K562 (cell line): Measurements from ENCODE around the gene CFAP20DC. TPM values are rescaled to one million over a fixed set of nuclear protein-coding genes. Genes with fewer than 3 reads are reported as not detected.

Source experiments
- BRCA1 ChIP-seq, 2 experiments: fragments of 450-650 bp in 1 of 2; sonication (generic) in 1 of 2; formaldehyde crosslinking in 1 of 2; IDR thresholded peaks; 2 replicates each; pipeline versions ENCODE4 v1.5.0 to v1.6.1; 2017 to 2020; ENCODE audit warnings: mild to moderate bottlenecking in 1 of 2, missing genetic modification reagents in 1 of 2
- CTBP1 ChIP-seq: fragments of 450-650 bp; IDR thresholded peaks from 2 replicates; pipeline ENCODE4 v1.6.1; 2016; ENCODE audit warnings: borderline replicate concordance
- GABPB1 ChIP-seq: sonication (generic); formaldehyde crosslinking; IDR thresholded peaks from 2 replicates; pipeline ENCODE4 v1.8.0; 2022; ENCODE audit warnings: mild to moderate bottlenecking, missing genetic modification reagents
- PHB ChIP-seq: fragments of 250-450 bp; sonication (Bioruptor Pico); IDR thresholded peaks from 2 replicates; pipeline ENCODE4 v1.5.0; 2021
- PYGO2 ChIP-seq: fragments of 450-650 bp; IDR thresholded peaks from 2 replicates; pipeline ENCODE4 v1.6.1; 2016; ENCODE audit warnings: mild to moderate bottlenecking, missing genetic modification characterization, moderate library complexity, missing compliant biosample characterization
- RBM15 ChIP-seq: fragments of 200-400 bp; formaldehyde crosslinking; IDR thresholded peaks from 2 replicates; pipeline ENCODE4 v1.6.1; 2018; ENCODE audit warnings: mild to moderate bottlenecking, low read length, moderate library complexity; ENCODE audit not compliant: insufficient read depth
- RBM22 ChIP-seq: fragments of 200-400 bp; formaldehyde crosslinking; IDR thresholded peaks from 2 replicates; pipeline ENCODE4 v1.6.1; 2018; ENCODE audit warnings: low read length, low read depth; ENCODE audit not compliant: poor library complexity, severe bottlenecking
- SREBF1 ChIP-seq: fragments of 150-350 bp; IDR thresholded peaks from 2 replicates; pipeline ENCODE4 v1.6.1; 2014; ENCODE audit warnings: antibody characterized with exemption, low read depth, low read length, borderline replicate concordance
- U2AF2 ChIP-seq: fragments of 200-400 bp; formaldehyde crosslinking; optimal IDR thresholded peaks from 2 replicates; pipeline ENCODE3; 2017; ENCODE audit warnings: low read depth, mild to moderate bottlenecking, low read length
- ZFPM2 ChIP-seq: fragments of 250-450 bp; sonication (Bioruptor Pico); IDR thresholded peaks from 2 replicates; pipeline ENCODE4 v1.5.1; 2022; ENCODE audit warnings: mild to moderate bottlenecking
- ZSCAN32 ChIP-seq: fragments of 450-650 bp; formaldehyde crosslinking; IDR thresholded peaks from 2 replicates; pipeline ENCODE4 v1.4.0; 2020; ENCODE audit warnings: mild to moderate bottlenecking, moderate library complexity
- polyA plus RNA-seq, 8 experiments: library from polyadenylated mRNA; depleted of rRNA in 4 of 8; stranded (reverse) in 5 of 8; unstranded in 3 of 8; fragments of >200 nt; fragmentation: Nextera tagmentation in 2 of 8; fragmentation: Illumina TruSeq in 1 of 8; extraction: Ambion mirVana in 2 of 8; extraction: Trizol in 1 of 8; gene quantifications; 2 replicates each; pipeline versions ENCODE4 v1.2.1 to v1.2.3, GENCODE V29; 2011 to 2014; ENCODE audit warnings: inconsistent platforms in 1 of 8, missing spikeins in 1 of 8
- total RNA-seq, 7 experiments: library from RNA; depleted of rRNA in 6 of 7; stranded (reverse); fragments of >200 nt in 6 of 7; fragmentation: Illumina TruSeq in 2 of 7; extraction: Trizol in 2 of 7; gene quantifications; 2 replicates each; pipeline versions ENCODE4 v1.2.1 to v1.2.3, GENCODE V29; 2011 to 2021; ENCODE audit warnings: low replicate concordance in 1 of 7
- TF ChIP-seq, protein P1 (sequence below): fragments of 450-650 bp; IDR thresholded peaks from 2 replicates; pipeline ENCODE4 v1.6.1; 2016; ENCODE audit warnings: antibody characterized with exemption
- TF ChIP-seq, protein P2 (sequence below): sonication (generic); formaldehyde crosslinking; IDR thresholded peaks from 2 replicates; pipeline ENCODE4 v1.5.0; 2020; ENCODE audit warnings: missing genetic modification reagents
- TF ChIP-seq, protein P3 (sequence below): sonication (generic); formaldehyde crosslinking; IDR thresholded peaks from 2 replicates; pipeline ENCODE4 v1.8.0; 2022; ENCODE audit warnings: missing genetic modification reagents, mild to moderate bottlenecking, borderline replicate concordance
- TF ChIP-seq, protein P4 (sequence below), 2 experiments: fragments of 200-800 bp in 1 of 2; sonication (Bioruptor generic) in 1 of 2; sonication (generic) in 1 of 2; formaldehyde crosslinking in 1 of 2; IDR thresholded peaks in 1 of 2; conservative IDR thresholded peaks in 1 of 2; 2 replicates each; pipeline versions ENCODE4 v1.5.0 to v1.6.1; 2016 to 2020; ENCODE audit warnings: missing compliant biosample characterization in 1 of 2, missing genetic modification characterization in 1 of 2, missing genetic modification reagents in 1 of 2
- TF ChIP-seq, protein P5 (sequence below): fragments of 450-650 bp; IDR thresholded peaks from 2 replicates; pipeline ENCODE4 v1.6.1; 2016; ENCODE audit warnings: low read depth, mild to moderate bottlenecking, moderate library complexity
- TF ChIP-seq, protein P6 (sequence below): sonication (generic); formaldehyde crosslinking; IDR thresholded peaks from 2 replicates; pipeline ENCODE4 v1.8.1; 2023; ENCODE audit warnings: mild to moderate bottlenecking, missing genetic modification reagents
- TF ChIP-seq, protein P7 (sequence below), 2 experiments: fragments of 250-450 bp in 1 of 2; fragments of 450-650 bp in 1 of 2; sonication (Bioruptor Pico) in 1 of 2; IDR thresholded peaks; 2 replicates each; pipeline versions ENCODE4 v1.6.1 to v1.8.0; 2016 to 2021; ENCODE audit warnings: mild to moderate bottlenecking in 2 of 2, moderate library complexity in 2 of 2, missing compliant biosample characterization in 1 of 2, missing genetic modification characterization in 1 of 2

CFAP20DC gene
- total and polyA plus RNA-seq, 9 of the 15 experiments (the other 6 are each of a cell fraction or from before 2014, with no cell fraction given), result 1.6 to 5.9 (median 4.6) TPM

DNA sequence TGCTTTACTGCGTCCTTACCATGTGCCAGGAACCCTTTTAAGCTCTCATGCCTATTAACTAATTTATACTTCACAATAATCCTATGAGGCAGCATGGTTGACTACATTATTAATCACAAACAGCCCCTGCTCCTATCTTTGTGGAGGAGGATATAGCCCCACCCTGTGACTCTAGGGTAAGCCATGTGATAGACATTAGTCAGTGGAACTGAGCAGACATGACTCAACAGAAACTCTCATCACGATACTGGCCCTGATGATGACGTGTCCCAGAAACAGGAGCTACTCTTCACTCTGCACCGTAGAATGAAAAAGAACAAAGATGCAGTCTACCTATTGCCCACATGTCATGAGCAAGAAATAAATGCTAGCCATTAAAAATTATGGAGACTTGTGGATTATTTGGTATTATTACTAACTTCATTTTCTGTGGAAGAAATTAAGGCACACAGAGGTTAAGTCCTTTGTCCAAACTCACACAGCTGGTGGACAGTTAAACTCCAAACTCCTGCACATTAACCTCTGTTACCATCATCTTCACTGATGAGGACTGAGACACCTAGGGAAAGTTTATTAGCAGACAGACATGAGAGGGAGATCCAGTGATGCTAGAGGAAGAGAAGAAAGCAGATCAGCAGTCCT, 51.2 kb downstream of the CFAP20DC start (continued):
- TF ChIP-seq, protein P1, sequence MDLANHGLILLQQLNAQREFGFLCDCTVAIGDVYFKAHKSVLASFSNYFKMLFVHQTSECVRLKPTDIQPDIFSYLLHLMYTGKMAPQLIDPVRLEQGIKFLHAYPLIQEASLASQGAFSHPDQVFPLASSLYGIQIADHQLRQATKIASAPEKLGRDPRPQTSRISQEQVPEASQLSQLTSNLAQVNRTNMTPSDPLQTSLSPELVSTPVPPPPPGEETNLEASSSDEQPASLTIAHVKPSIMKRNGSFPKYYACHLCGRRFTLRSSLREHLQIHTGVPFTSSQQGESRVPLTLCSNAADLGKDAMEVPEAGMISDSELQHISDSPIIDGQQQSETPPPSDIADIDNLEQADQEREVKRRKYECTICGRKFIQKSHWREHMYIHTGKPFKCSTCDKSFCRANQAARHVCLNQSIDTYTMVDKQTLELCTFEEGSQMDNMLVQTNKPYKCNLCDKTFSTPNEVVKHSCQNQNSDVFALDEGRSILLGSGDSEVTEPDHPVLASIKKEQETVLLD, result no peak
- TF ChIP-seq, protein P2, sequence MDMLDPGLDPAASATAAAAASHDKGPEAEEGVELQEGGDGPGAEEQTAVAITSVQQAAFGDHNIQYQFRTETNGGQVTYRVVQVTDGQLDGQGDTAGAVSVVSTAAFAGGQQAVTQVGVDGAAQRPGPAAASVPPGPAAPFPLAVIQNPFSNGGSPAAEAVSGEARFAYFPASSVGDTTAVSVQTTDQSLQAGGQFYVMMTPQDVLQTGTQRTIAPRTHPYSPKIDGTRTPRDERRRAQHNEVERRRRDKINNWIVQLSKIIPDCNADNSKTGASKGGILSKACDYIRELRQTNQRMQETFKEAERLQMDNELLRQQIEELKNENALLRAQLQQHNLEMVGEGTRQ (CRISPR knock-in tag), result peak; percentile 24; the same call in 1 of the 2 replicates
- TF ChIP-seq, protein P3, sequence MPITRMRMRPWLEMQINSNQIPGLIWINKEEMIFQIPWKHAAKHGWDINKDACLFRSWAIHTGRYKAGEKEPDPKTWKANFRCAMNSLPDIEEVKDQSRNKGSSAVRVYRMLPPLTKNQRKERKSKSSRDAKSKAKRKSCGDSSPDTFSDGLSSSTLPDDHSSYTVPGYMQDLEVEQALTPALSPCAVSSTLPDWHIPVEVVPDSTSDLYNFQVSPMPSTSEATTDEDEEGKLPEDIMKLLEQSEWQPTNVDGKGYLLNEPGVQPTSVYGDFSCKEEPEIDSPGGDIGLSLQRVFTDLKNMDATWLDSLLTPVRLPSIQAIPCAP (CRISPR knock-in tag), result no peak
- TF ChIP-seq BRCA1 (IDR thresholded peaks at IDR 0.05) (no peak), BRCA1 (CRISPR knock-in tag; IDR thresholded peaks at IDR 0.05) (no peak), RBM22 (no peak), CTBP1 (peak; percentile 40; the same call in 1 of the 2 replicates), RBM15 (no peak), PYGO2 (tag) (no peak), U2AF2 (no peak), SREBF1 (no peak), GABPB1 (CRISPR knock-in tag) (no peak), ZSCAN32 (CRISPR knock-in tag) (no peak), ZFPM2 (CRISPR knock-in tag) (no peak), PHB (CRISPR knock-in tag) (no peak)
- TF ChIP-seq, protein P4, sequence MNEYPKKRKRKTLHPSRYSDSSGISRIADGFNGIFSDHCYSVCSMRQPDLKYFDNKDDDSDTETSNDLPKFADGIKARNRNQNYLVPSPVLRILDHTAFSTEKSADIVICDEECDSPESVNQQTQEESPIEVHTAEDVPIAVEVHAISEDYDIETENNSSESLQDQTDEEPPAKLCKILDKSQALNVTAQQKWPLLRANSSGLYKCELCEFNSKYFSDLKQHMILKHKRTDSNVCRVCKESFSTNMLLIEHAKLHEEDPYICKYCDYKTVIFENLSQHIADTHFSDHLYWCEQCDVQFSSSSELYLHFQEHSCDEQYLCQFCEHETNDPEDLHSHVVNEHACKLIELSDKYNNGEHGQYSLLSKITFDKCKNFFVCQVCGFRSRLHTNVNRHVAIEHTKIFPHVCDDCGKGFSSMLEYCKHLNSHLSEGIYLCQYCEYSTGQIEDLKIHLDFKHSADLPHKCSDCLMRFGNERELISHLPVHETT (CRISPR knock-in tag; conservative IDR thresholded peaks at IDR 0.05 in 1 of 2, IDR thresholded peaks at IDR 0.05 in 1 of 2), result no peak; a peak in 2 of 4 replicates
- TF ChIP-seq, protein P5, sequence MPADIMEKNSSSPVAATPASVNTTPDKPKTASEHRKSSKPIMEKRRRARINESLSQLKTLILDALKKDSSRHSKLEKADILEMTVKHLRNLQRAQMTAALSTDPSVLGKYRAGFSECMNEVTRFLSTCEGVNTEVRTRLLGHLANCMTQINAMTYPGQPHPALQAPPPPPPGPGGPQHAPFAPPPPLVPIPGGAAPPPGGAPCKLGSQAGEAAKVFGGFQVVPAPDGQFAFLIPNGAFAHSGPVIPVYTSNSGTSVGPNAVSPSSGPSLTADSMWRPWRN, result no peak
- TF ChIP-seq, protein P6, sequence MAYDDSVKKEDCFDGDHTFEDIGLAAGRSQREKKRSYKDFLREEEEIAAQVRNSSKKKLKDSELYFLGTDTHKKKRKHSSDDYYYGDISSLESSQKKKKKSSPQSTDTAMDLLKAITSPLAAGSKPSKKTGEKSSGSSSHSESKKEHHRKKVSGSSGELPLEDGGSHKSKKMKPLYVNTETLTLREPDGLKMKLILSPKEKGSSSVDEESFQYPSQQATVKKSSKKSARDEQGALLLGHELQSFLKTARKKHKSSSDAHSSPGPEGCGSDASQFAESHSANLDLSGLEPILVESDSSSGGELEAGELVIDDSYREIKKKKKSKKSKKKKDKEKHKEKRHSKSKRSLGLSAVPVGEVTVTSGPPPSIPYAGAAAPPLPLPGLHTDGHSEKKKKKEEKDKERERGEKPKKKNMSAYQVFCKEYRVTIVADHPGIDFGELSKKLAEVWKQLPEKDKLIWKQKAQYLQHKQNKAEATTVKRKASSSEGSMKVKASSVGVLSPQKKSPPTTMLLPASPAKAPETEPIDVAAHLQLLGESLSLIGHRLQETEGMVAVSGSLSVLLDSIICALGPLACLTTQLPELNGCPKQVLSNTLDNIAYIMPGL (CRISPR knock-in tag), result no peak
- TF ChIP-seq, protein P7, sequence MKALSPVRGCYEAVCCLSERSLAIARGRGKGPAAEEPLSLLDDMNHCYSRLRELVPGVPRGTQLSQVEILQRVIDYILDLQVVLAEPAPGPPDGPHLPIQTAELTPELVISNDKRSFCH (CRISPR knock-in tag; IDR thresholded peaks at IDR 0.05), result no peak
- TF ChIP-seq, protein P7 (tag; IDR thresholded peaks at IDR 0.05), result no peak
